H1 (cell line): ENCODE measurements around the gene SPDYC. TPM values are rescaled to one million over a fixed set of nuclear protein-coding genes. Genes with fewer than 3 reads are reported as not detected.

Experiments used
- CHD7 ChIP-seq: fragments of 300-600 bp; sonication (generic); IDR thresholded peaks from 2 replicates; pipeline ENCODE4 v1.7.1; 2012; ENCODE audit warnings: low read length, moderate library complexity, mild to moderate bottlenecking, inconsistent platforms; ENCODE audit not compliant: insufficient replicate concordance
- polyA plus RNA-seq, 7 experiments: library from polyadenylated mRNA; depleted of rRNA in 3 of 7; stranded (reverse) in 5 of 7; unstranded in 2 of 7; fragments of >200 nt in 5 of 7; fragments of 200-250 nt in 2 of 7; gene quantifications; 1 replicate in 5 of 7; 2 replicates in 1 of 7; 4 replicates in 1 of 7; pipeline versions ENCODE4 v1.2.1 to v1.2.3, GENCODE V29; 2011 to 2013; ENCODE audit warnings: missing spikeins in 2 of 7, mixed read lengths in 2 of 7
- total RNA-seq: library from RNA; stranded (reverse); fragmentation: NEBNext Ultra II Directional; extraction: Animal tissue kit (Norgen Biotek cat#: 25700); gene quantifications from 2 replicates; pipeline ENCODE4 v1.2.1, GENCODE V29; 2021

The SPDYC gene
- total and polyA plus RNA-seq, 2 of the 8 experiments (the other 6 are each of a cell fraction or from before 2014, with no cell fraction given): 0.15 TPM; not detected in 1

- no peak for TF ChIP-seq CHD7
These were observed 39.8 kb downstream of the SPDYC start (continued) for GRCh38 chr11:65209711-65210360.
